HG03045 (cell line): ENCODE measurements around the gene MTMR1.

Source experiments
- ATAC-seq: cut with Tn5 transposase; IDR thresholded peaks from one replicate; pipeline ENCODE4 v1.9.1; 2021; ENCODE audit warnings: mild to moderate bottlenecking, moderate library complexity; ENCODE audit not compliant: unreplicated experiment

Gene MTMR1

DNA sequence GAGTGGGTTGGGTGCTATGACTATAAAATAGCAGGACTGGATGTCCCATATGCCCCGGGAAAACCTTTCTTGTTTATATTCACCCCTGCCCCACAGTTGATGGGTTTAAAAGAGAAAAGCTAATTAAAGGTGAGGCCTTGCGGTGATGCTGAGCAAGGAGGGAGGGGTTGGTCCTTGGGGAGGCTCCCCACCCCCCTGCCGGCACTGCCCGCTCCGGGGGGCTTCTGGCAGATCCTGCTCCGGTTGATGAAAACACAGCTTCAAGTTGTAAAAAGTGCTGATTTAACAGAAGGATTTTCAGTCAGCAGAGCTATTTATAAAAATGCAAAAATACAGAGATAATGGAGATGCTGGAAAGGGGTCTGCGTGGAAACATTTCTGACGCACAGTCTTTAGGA lies 68.6 kb downstream of the MTMR1 start:
- no peak for ATAC-seq

DNA sequence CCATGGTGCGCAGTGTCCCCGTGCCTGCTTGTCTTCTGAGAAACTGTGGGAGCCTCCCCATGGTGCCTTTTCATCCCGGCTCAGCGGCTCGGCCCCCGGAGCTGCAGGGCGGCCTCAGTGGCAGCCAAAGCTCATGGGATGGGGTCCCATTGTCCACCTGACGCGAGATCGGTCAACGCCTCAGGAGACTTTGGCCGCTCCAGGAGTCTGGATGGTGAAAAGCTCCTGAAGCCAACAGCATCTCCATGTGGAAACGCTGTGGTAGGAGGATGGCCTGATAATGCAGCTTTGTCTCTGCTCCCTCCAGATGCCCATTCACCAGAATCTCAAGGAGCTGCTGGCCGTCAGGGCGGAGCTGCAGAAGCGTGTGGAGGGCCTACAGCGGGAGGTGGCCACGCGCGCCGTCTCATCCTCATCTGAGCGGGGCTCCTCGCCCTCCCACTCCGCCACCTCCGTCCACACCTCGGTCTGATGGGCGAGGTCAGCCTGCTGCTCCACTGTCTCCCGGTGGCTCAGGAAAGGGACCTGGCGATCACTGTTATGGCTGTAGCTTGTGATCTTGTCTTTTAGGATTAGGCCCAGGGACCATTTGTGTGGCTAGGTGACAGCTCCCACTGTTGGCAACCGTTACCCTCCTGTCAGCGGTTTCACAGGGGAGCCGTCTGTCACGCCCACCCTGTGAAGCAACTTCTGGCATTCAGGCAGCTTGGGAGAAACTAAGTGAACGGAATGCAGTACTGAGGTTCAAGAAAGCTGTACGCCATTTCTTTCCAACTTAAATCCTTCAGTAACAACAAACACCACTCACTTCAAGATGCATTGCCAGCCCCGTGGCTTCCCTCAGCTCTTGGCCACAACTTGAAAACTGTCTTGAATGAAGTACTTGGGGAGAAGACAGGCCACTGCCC lies 69.3 kb downstream of the MTMR1 start:
- no peak for ATAC-seq

DNA sequence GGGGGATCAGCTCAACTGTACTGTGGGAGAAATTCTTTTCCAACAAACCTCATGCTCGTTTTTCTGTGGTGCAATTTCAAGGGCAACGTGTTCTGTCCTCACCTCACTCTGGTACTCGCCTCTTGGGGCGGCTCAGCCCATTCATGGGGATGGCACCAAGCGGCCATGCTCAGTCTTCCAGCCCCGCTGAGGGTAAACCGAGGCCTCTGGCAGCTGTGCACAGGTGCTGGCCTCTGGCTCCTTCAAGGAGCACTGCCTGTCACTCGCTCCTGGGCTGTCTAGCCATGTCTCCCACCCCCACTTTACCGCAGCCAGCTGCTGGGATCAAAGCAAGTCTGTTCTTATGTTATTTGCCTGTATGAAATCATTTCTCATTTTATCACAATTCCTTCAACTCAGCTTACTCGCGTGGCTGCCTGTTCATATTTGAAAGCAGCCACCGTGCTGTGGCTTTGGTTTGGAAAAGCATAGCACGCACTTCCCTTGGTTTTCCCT lies 70.2 kb downstream of the MTMR1 start:
- no peak for ATAC-seq

DNA sequence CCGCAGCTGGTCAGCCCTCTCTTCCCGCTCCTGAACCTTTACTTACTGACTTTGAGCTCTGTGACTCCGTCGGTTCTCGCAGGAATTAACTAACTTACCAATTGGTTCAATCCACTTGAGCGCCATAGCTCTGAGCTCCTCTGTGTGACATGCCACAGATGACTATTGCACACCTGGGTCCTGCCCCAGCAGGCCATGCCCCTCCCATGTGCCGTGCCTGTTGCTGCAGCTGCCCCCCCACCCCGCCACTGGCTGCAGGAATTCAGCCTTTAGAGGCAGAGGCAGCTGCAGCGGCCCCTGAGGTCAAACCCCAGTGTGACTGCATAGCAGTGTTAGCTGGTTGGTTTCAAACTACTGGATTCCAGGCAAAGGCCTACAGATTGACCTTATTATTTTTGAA lies 70.6 kb downstream of the MTMR1 start:
- no peak for ATAC-seq

DNA sequence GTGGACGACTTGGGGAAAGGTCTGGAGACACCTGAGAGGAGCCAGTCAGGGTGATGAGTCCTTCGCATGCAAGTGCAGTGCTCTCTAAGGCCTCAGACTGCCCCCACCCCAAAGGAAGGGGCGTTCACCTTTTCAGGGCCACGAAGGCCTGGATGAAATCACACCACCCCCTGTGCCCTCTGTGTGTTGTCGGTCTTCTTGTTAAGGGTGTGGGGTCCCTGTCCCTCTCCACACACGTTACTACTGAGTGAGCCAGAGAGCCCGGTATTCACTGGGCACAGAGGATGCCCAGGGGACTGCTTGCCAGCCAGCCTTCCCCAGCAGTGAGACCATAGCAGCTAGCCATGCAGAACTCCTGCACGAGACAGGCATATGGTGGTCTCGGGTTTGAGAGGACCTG lies 72.0 kb downstream of the MTMR1 start:
- no peak for ATAC-seq

DNA sequence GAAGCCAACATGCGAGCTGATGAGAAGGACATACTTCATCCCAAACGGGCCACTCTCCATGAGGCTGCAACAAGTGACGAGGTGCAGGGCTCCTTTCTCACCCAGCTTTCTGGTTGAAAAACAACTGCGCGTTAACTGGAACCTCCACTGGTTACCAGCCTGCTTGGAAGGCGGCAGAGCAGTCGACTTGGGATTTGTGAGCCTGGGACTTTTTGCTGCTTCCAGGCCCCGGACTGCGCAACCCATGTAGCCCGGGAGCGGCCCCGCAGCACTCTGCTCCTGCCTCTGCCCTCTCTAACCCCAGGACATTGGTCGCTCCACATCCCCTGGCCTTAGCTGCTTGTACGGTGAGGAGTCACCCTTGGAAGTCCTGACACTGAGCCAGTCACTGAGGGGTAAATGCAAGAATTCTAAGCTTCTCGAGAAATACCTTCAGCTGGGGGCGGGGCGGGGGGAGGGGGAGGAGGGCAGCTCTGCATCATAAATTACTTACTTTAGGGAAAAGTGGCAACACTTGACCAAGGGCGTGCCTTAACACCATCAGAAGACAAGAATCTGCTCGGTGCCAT lies 72.7 kb downstream of the MTMR1 start:
- no peak for ATAC-seq

DNA sequence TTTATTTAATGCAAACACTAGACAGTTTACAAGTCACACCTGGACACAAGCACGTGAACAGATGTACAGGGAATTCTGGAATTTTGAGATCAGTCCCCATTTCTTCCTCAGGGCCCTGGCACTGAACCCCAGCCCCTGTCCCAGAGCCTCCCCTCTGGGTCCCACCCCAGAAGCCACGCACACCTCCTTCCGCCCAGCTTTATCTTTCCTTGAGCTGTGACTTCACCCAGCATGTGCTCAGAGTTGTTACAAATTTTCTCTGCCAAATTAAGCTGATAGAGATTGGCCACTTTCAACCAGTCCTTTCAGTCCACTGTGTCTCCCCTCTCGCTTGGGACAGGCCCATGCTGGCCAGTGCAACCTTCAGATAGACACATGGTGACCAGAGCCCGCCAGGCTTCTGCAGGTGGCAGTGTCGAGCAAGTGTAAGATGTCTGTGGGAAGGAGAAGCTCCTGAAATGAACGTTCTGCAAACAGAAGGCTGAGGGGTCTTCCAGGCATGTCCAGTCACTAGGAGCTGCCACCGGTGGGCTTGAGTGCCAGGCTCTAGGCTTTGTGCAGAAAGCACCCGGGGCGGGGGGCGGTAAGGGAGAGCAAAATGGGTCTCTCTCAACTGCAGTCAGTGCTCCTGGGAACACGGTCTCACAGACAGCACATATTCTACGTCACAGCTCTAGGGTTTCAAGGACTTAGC lies 73.3 kb downstream of the MTMR1 start:
- ATAC-seq, result no peak

DNA sequence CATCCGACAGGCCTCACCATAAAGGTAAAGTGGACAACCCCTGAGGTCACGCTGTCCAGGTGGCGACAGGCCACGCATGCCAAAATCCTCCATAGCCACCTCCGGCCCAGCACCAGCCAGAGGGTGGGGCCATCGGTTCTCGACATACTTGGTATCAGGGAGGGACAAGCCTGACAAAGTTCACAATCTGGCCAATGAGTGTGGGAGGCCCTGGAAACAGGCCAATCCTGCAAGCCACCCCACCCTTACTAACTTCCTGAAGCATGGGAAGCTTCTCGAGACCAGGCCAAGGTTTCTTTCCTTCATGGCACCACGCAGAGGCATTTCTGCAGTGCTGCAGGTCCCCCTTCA lies 73.8 kb downstream of the MTMR1 start:
- ATAC-seq, result no peak

DNA sequence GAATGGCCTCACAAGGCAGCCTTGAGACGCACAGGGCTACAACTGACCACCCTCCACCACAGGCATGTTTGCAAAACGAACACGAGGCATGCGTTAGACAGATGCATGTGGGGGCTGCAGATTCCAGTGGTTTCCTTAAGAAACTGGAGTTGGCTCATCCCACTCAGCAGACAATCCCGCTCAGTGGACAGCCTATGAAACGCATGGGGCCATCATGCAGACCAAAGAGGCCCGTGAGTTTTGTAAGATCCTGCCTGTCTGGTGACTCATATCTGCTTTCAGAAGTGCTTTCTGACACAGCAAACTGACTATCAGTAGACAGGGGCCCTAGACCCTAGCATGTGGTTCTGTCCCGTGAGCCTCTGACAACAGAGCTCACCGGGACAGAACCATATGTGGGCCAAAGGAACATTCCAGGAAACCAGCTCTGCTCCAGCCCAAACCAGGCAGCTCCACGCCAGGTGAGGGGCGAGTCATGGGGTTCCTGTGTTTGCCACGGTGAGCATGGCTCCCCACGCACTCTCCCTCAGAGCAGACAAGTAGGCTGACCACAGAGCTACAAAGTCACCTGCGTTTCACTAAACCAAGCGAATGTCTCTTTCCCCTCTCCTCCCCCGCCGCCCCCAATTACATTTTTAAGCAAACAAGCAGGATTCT lies 74.4 kb downstream of the MTMR1 start:
- ATAC-seq, result no peak

DNA sequence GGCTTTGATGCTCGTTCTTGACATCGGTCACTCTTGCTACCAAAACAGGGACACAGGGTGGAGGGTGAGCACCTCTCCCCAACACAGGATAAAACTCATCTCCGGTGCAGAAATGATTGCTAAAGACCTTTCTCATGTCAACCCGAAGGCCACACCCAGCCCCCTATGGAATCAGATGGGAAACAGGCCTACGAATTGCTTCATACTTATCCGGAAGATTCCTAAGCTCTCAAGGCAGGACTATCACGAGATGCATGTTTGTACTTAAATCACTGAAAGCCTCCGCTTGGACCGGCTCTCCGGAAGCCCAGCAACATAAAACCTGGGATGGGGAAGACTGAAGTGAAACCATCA lies 74.9 kb downstream of the MTMR1 start:
- ATAC-seq, result no peak

DNA sequence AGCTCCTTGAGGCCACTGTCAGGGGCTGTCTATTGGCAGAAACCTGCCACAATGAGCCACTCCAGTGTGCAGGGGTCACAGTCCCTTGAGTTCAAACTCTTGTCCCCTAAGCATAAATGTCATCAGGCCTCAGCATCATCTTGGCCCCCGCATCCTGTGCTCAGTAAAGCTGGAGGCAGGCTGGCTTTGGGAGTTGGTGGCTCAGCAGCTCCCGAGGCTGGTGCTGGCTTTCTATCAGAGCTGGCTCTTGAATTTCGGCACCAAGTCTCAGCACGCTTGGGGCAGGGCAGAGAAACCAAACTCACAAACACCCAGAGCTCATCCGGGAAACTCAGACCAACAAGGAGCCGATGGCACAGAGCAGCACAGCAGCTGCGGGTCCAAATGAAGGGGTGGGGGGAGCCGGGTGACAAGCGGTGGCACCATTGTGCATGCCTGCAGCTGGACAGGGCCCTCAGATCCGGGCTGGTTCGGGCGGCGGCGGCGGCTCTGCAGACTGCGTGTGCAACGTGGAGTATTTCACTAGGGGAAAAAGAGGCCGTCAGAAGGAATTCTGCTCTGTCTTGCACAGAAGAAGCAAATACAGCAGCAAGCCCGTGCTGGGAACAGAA lies 75.5 kb downstream of the MTMR1 start:
- no peak for ATAC-seq

DNA sequence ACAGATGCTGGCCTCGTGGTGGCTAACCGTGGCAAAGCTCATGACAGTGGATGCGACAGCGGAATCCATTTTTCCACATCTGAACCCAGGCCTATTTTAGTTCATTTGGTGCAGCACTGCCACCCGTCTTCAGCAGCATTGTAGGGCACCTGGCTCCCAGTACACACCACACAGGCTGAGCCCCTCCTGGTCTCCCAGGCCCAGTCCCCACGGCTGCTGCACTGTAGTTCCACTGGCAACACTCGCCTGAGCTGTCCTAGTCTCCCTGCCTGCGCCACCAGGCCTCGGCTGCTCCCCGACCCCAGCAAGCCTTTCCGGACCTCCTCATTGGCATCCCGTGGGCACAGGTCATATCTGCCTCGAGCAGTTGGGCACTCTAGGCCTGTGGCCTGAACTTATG lies 76.2 kb downstream of the MTMR1 start:
- ATAC-seq, result no peak

DNA sequence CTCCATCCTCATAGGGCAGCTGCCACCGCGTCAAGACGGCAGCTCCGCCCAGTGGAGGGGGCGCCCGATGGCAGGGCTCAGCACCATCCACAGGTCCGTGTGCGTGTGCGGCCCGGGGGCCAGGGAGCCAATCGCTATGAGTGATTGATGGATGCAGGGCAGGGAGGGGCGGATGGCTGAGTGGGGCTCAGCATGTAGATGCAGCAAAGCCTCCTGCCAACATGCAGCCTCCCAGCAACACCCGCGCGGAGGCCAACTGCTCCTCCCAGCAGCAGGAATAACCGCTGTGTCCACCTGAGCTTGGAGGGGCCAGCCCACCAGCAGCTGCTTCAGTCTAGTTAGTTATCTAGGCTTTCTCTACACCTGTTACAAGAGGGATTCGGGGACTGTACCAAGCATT lies 77.4 kb downstream of the MTMR1 start:
- ATAC-seq, result no peak

DNA sequence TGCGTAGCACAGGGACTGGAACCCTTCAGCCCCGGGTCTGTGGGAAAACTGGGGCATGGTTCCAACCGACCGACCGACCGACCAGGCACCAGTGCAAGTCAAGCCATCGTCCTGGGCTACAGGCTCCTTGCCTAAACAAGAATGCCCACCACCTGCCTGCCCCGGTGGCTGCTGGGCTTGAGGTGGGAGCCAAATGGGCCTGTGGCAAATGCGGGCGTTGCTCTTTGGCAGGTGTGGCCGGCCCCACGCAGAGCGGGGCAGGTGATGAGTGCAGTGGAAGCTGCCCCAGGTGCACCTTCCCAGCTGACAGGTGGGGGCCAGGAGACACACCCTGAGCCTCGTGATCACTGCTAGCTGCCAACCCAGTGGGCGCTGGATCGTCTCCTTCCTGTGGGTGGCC lies 77.9 kb downstream of the MTMR1 start:
- ATAC-seq, result no peak

DNA sequence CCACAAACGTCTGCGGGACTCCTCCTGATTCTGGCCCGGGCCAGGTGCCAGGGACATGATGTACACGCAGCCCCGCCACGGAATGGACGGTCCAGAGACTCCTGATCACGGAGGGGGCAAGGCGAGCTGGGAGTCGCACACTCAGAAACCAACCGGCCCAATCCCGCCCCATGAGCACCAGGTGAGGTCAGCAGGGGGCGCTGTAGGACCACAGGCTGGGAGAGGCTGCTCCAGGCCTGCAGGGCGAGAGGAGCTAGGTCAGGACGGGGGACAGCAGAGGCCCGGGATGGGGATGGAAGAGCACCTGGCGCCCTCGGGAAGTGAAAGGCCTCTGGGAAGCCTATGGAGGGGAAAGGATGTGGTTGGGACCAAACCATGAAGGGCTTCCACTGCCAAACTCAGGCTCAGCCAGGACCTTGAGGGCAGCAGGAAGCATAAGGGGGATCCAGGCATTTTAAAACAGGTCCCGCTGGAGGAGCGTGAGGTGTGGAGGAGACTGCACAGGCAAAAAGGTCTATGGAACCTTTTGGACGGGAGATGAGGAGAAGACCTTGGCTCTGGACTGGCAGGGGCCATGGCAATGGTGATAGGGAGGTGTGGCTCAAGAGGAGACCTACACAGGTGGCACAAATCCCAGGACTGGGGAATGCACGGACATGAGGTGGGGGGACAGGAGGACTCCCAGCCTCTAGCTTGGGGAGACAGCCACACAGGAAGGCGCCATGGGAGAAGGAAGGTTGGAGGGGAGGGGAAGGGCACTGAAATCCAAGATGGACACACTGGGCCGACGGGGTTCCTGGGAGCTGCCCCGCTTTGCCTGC lies 79.2 kb downstream of the MTMR1 start:
- peak; percentile 78 for ATAC-seq

DNA sequence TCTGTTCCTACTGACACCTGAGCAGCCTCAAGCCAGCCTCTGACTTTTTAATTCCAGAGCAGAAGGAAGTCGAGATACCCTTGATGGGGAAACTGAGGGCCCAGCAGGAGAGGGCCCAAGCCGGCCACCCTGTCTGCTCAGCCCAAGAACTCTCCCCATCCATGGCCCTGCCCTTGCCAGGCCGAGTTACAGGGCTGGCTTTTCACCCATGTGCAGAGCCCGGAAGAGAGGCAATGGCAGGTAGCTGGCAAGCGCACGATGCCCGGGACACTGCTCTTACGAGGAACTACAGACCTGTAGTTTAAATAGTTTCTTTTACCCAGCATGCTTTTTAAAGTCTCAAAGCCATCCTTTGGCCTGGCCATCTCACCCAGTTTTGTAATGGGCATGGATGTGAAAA lies 79.9 kb downstream of the MTMR1 start:
- ATAC-seq, result no peak

DNA sequence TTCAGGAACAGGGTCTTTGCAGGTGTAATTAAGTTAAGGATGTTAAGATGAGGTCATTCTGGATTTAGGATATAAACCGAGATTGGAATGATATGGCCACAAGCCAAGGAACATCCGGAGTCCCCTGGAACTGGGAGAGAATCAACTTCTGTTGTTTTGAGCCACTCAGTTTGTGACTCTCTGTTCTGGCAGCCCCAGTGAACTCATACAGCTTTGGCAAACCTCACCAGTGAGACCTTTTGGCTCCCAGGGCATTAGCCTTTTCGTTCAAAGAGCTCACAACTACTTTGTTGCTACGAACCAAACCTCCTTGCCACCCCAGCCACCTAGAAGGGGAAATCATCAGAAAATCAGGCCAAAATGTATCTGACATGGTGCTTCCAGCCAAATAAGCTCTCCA lies 80.4 kb downstream of the MTMR1 start:
- no peak for ATAC-seq

DNA sequence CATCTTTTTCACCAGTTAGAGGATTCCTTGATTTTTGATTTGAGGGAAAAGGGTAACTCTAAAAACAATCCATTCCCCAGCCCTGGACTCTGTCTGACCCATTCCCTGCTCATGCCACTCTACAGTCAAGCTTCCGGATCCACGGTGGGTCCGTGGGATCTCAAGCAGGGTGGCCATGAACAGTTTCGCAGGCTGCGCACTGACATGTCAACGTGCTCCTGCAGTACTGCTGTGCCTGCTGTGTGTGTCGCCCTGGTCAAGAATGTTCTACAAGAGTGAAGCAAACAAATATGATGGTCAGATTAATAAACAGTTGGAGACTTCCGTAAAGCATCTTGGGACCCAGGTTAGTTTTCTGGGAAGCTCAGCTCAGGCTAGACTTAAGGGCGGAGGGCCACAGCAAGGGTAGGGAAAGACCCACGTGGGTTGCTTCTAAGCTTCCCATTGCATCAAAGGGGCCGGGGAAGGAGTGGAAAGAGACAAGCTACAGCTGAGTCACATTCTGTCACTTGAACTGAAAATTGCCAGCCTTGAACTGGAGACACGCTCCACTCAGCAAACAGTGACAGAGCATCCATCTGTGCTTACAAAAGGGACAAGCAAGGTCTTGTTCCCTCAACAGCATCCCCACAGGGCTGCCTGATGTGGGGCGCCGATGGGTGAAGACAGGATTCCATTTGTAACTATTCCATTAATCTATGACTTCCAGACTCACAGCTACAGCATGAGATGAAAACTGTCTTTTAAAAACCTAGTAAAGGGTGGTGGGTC lies 81.8 kb downstream of the MTMR1 start:
- no peak for ATAC-seq

DNA sequence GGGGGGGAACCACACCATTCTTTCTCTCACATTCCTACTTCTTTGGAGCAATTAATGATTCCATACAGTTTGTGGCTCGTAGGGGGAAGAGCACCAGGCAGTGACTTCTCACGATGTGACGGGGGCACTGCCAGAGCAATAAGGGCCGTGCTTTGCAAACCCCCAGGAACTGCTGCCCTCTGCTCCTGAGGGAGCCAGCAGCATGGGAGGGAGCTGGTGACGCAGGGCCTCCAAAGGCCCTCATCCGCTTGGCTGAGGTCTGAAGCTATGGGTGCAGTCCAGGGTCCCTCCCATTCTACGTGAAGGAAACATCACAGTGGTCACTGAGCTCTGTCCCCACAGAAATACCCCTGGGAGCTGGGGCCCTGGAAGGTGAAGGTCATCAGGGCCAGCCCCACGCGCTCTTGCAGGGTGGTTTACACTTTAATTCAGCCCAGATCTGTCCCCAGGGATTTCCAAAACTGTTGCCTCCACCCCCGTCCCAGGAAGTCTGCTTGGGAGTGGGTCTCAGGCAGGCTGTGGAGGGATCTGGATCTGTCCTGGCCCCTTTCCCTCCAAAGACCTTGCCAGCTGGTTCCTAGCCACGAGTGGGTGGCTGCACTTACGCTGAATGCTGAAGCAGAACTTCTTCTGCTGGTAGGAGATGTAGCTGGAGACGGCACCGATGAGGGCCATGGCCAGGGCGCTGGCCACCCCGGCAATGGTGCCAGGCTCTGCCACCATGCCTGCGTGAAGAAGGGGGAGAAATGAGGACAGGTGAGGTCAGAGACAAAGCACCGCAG lies 82.6 kb downstream of the MTMR1 start:
- ATAC-seq, result no peak
